Transverse colon (tissue), 4 donors: ENCODE measurements around the gene PIP4P1. TPM values are rescaled to one million over a fixed set of nuclear protein-coding genes. Genes with fewer than 3 reads are reported as not detected.

ENCODE experiments used
- DNase-seq: peaks from one replicate; pipeline ENCODE4 v3.0.0-alpha.2; 2019
- H3K27ac ChIP-seq, 4 donors: fragments of 200-600 bp; sonication (generic); 2 replicates each; pipeline ENCODE4 v1.5.1; 2016 to 2018; ENCODE audit warnings: inconsistent platforms in 4 of 4
- H3K27me3 ChIP-seq: fragments of 200-600 bp; sonication (generic); 2 replicates; pipeline ENCODE4 v1.5.1; 2017; ENCODE audit warnings: inconsistent platforms
- H3K36me3 ChIP-seq, 4 donors: fragments of 200-600 bp; sonication (generic); 2 replicates each; pipeline ENCODE4 v1.5.1; 2017 to 2019; ENCODE audit warnings: inconsistent platforms in 4 of 4
- H3K4me1 ChIP-seq, 4 donors: fragments of 200-600 bp; sonication (generic); 2 replicates each; pipeline ENCODE4 v1.5.1; 2017 to 2020; ENCODE audit warnings: inconsistent platforms in 4 of 4
- H3K4me3 ChIP-seq, 4 donors: fragments of 200-600 bp; sonication (generic); 1 replicate in 1 of 4; 2 replicates in 3 of 4; pipeline versions ENCODE4 v1.5.1 to v1.6.1; 2017 to 2019; ENCODE audit warnings: inconsistent platforms in 4 of 4
- H3K9me3 ChIP-seq, 2 donors: fragments of 200-600 bp; sonication (generic); 2 replicates each; pipeline ENCODE4 v1.5.1; 2017 to 2019; ENCODE audit warnings: inconsistent platforms in 2 of 2
- EP300 ChIP-seq: sonication (generic); formaldehyde crosslinking; IDR thresholded peaks from one replicate; pipeline ENCODE4 v1.6.1; 2017; ENCODE audit warnings: antibody characterized with exemption, low read depth
- POLR2A ChIP-seq: fragments of 450-650 bp; IDR thresholded peaks from one replicate; pipeline ENCODE4 v1.6.1; 2016; ENCODE audit warnings: antibody characterized with exemption, mild to moderate bottlenecking, moderate library complexity
- POLR2AphosphoS5 ChIP-seq, 3 donors: sonication (generic); formaldehyde crosslinking; IDR thresholded peaks; one replicate each; pipeline ENCODE4 v1.6.1; 2016; ENCODE audit warnings: antibody characterized with exemption in 3 of 3
- WGBS, 2 donors: methylation state at CpG; one replicate each; pipeline ENCODE4 v1.1.5; 2018; ENCODE audit warnings: low coverage in 1 of 2; 5-methylcytosine and 5-hydroxymethylcytosine counted together
- in situ Hi-C, 4 donors: fragments of 200-750 bp; cut with MboI; loops; one replicate each; pipeline versions ENCODE4 v1.15.0 to v1.15.1; 2017; ENCODE audit warnings: low sequenced_read_pairs in 3 of 4, low pct_ligation_motif_present in 1 of 4, low pct_unique_long_range_greater_than_20kb in 1 of 4
- intact Hi-C: fragments of 100-400 bp; cut with DNase I; formaldehyde crosslinking; loops from one replicate; pipeline ENCODE4 v1.15.1; 2023; ENCODE audit warnings: low total_unique reads
- total RNA-seq, 4 donors: library from RNA; depleted of rRNA; stranded (reverse); fragments of >200 nt; gene quantifications; one replicate each; pipeline ENCODE4 v1.1.0, GENCODE V29; 2016
- TF ChIP-seq, protein P1 (sequence below), 5 experiments: fragments of 200-600 bp in 3 of 5; fragments of 450-650 bp in 2 of 5; sonication (generic) in 3 of 5; IDR thresholded peaks; 1 replicate in 2 of 5; 2 replicates in 3 of 5; pipeline ENCODE4 v1.5.1; 2016 to 2017; ENCODE audit warnings: antibody characterized with exemption in 5 of 5, inconsistent platforms in 3 of 5, mild to moderate bottlenecking in 2 of 5, moderate library complexity in 1 of 5

Gene PIP4P1
- total RNA-seq, 4 donors from 2014 or later = 18.7 to 49.4 (median 31.1) TPM

DNA sequence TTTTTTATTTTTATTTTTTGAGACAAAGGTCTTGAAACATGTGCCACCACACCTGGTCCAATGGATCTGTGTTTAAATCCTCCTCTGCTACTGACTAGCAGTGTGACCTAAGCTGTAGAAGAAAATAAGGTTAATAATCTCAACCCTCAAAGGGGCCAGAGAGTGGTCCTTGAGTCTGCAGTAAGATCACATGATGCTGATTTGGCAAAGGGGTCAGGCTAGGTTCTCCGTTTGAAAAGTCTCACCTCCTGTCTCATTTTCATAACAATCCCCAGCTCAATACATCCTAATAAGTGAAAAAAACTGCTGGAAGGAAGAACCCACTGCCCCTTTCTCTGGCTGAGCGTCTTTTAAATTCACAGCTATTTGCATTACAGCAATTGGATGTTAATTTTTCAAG is 40.0 kb downstream of the PIP4P1 start:
- H3K4me1 ChIP-seq = peaks cover 0 to 38% (median 25%) of the 10 kb centered on the region in 4 donors
- TF ChIP-seq, protein P1, sequence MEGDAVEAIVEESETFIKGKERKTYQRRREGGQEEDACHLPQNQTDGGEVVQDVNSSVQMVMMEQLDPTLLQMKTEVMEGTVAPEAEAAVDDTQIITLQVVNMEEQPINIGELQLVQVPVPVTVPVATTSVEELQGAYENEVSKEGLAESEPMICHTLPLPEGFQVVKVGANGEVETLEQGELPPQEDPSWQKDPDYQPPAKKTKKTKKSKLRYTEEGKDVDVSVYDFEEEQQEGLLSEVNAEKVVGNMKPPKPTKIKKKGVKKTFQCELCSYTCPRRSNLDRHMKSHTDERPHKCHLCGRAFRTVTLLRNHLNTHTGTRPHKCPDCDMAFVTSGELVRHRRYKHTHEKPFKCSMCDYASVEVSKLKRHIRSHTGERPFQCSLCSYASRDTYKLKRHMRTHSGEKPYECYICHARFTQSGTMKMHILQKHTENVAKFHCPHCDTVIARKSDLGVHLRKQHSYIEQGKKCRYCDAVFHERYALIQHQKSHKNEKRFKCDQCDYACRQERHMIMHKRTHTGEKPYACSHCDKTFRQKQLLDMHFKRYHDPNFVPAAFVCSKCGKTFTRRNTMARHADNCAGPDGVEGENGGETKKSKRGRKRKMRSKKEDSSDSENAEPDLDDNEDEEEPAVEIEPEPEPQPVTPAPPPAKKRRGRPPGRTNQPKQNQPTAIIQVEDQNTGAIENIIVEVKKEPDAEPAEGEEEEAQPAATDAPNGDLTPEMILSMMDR (IDR thresholded peaks at IDR 0.05) = no peak
- TF ChIP-seq POLR2A = no peak
- no peak for TF ChIP-seq POLR2AphosphoS5 (IDR thresholded peaks at IDR 0.05)
- no peak for TF ChIP-seq EP300
- 43 to 54% methylated on average over 2 of the region's 2 CpGs for WGBS, 2 donors
- H3K36me3 ChIP-seq = no peaks in the 10 kb centered on the region
- H3K4me3 ChIP-seq = no peak overlapping the region
- H3K9me3 ChIP-seq = no peaks in the 10 kb centered on the region
- H3K27ac ChIP-seq = no peak overlapping the region
- no peak for DNase-seq
- H3K27me3 ChIP-seq = no peaks in the 10 kb centered on the region
- in situ Hi-C loops (loop anchor here in 1 of 4 donors (25.0 kb wide), 1 partner anchor 191 kb away; no protein-coding TSS in a partner anchor), intact Hi-C loops (no loop called here)

DNA sequence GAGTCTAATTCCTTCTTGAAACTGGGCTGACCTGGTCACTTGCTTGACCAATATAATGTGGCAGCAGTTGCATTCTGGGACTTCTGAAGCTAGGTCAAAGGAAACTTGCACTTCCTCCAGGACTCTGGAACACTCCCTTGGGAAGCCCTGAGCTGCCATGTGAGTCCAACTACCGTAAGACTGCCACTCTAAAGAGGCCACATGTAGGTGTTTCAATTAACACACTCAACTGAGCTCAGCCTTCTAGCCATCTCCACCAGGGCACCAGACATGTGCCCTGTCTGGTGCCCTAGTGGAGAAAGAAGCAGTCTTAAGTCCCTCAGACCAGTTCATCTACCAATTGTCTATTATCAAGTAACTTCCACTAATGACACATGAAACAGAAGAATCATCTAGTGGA is 41.8 kb downstream of the PIP4P1 start:
- Histone ChIP-seq H3K27ac (peak overlapping the region; percentile 83 to 99 (median 89)), H3K27me3 (no peaks in the 10 kb centered on the region), H3K9me3 (no peaks in the 10 kb centered on the region), H3K36me3 (no peaks in the 10 kb centered on the region), H3K4me3 (no peak overlapping the region), H3K4me1 (peaks cover 0 to 55% (median 33%) of the 10 kb centered on the region in 4 donors)
- intact Hi-C loops (no loop called here), in situ Hi-C loops (loop anchor here in 2 of 4 donors (10.0 to 25.0 kb wide), 2 partner anchors 45 to 193 kb away; partner anchors contain the start of genes PIP4P1 (in 1 of the 2) and PNP (in 1 of the 2))
- TF ChIP-seq, protein P1 (IDR thresholded peaks at IDR 0.05) = peak in 1 of 5 experiments; percentile 12
- no peak for TF ChIP-seq POLR2AphosphoS5 (IDR thresholded peaks at IDR 0.05)
- WGBS, 2 donors = 64% methylated on average over 1 of the region's 1 CpG; no CpG with 5 or more reads in 1 of the 2 donors
- DNase-seq = no peak

DNA sequence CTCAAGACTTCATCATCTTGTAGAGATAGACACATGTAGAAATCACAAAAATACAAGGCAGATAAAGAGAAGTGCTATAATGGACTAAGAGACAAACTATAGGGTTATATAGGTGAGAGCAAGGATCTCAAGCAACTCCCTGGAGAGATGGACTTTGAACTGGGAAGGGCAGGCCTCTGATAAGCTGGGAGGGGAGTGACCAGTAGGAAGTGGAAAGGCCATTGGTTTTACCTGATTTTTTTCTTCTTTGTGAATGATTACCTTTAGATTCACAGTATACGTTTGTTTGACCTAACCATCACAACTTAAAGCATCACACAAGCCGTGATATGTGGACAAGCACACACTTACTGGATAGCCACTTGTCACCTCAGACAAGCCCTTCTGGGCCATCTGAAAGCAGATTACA is 42.7 kb downstream of the PIP4P1 start:
- TF ChIP-seq, protein P1 (IDR thresholded peaks at IDR 0.05) = no peak
- TF ChIP-seq POLR2AphosphoS5 (IDR thresholded peaks at IDR 0.05) = peak; percentile 77 to 91 (median 83)
- peak; percentile 70 for TF ChIP-seq POLR2A
- intact Hi-C loops = no loop called here
- H3K4me3 ChIP-seq = no peak overlapping the region
- 58 to 80% methylated on average over 1 to 2 of the region's 2 CpGs for WGBS, 2 donors
- in situ Hi-C loops = loop anchor here in 2 of 4 donors (10.0 to 25.0 kb wide), 2 partner anchors 46 to 194 kb away; partner anchors contain the start of genes PIP4P1 (in 1 of the 2) and PNP (in 1 of the 2)
- no peaks in the 10 kb centered on the region for H3K9me3 ChIP-seq
- no peaks in the 10 kb centered on the region for H3K36me3 ChIP-seq
- peaks cover 0 to 64% (median 42%) of the 10 kb centered on the region in 4 donors for H3K4me1 ChIP-seq
- H3K27me3 ChIP-seq = no peaks in the 10 kb centered on the region
- H3K27ac ChIP-seq = peak overlapping the region; percentile 83 to 99 (median 89)
- DNase-seq = peak; percentile 69

DNA sequence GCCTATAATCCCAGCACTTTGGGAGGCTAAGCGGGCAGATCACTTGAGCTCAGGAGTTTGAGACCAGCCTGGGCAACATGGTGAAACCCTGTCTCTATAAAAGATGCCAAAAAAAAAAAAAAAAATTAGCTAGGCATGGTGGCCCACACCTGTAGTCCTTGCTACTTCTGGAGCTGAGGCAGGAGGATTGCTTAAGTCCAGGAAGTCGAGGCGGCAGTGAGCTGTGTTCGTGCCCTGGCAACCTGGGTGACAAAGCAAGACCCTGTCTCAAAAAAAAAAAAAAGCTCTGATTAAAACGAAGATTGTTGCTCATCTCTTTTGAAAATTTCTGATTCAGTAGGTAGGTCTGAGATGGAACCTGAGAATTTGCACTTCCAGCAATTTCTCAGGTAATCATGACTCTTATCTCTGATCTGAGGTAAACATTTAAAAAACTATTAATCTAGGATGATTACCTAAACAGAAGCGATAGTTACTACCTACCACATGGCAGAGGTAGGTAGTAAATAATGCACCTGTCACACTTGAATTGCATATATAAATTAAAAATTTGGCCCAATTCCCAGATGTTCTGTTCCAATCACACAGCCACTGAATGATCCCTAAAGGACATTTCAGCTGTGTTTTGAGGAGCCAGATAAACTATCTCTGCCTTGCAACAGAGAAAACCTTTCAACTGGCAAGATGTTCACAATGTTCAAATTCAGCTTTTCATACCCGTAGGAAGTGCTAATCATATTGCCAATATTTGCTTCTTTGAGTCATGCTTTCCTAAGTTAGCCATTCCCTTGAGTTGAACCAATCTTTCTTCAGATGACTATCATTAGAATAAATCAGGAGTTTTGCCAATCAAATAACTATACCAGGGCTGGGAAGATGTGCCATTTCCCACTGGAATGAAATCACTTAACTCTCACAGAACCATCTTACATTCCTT is 43.7 kb downstream of the PIP4P1 start:
- no peaks in the 10 kb centered on the region for H3K36me3 ChIP-seq
- intact Hi-C loops (no loop called here), in situ Hi-C loops (loop anchor here in 2 of 4 donors (10.0 to 25.0 kb wide), 2 partner anchors 47 to 195 kb away; partner anchors contain the start of genes PIP4P1 (in 1 of the 2) and PNP (in 1 of the 2))
- H3K27me3 ChIP-seq = no peaks in the 10 kb centered on the region
- peak; percentile 22 for DNase-seq
- H3K4me3 ChIP-seq = no peak overlapping the region
- TF ChIP-seq POLR2AphosphoS5 (IDR thresholded peaks at IDR 0.05) (peak in 1 of 3 donors; percentile 12), POLR2A (no peak)
- 47 to 57% methylated on average over 2 to 7 of the region's 7 CpGs for WGBS, 2 donors
- H3K9me3 ChIP-seq = no peaks in the 10 kb centered on the region
- H3K4me1 ChIP-seq = peaks cover 0 to 64% (median 43%) of the 10 kb centered on the region in 4 donors
- H3K27ac ChIP-seq = peak overlapping the region; percentile 83 to 99 (median 89)
